Fibroblast of peridontal ligament (primary cell): ENCODE data around the gene WDR70.
A peak's percentile ranks its signal among the peaks of the same experiment; 100 is the strongest.
"Not testable (repeated sequence)": the region's sequence is repeated elsewhere in the genome, so short reads cannot be mapped to it uniquely, and the experiment has no call there.

Source experiments
- DNase-seq: peaks from one replicate; pipeline ENCODE4 v3.0.0-alpha.2; 2010; ENCODE audit errors: extremely low read depth

WDR70 gene

GRCh38 chr5:37640088-37640487 is 261.0 kb downstream of the WDR70 start:
- no peak for DNase-seq

GRCh38 chr5:37641933-37642332 is 262.8 kb downstream of the WDR70 start:
- no peak for DNase-seq

GRCh38 chr5:37645707-37646106 is 266.6 kb downstream of the WDR70 start:
- no peak for DNase-seq

- not testable (repeated sequence) for DNase-seq
These were observed 275.4 kb downstream of the WDR70 start for GRCh38 chr5:37654566-37654965.

- no peak for DNase-seq
These were observed 277.9 kb downstream of the WDR70 start for GRCh38 chr5:37657046-37657445.

- no peak for DNase-seq
These were observed 279.3 kb downstream of the WDR70 start for GRCh38 chr5:37658440-37658839.

GRCh38 chr5:37660319-37660718 is 281.2 kb downstream of the WDR70 start:
- no peak for DNase-seq

- DNase-seq = no peak
These were observed 282.3 kb downstream of the WDR70 start for GRCh38 chr5:37661227-37661920.

- no peak for DNase-seq
These were observed 282.8 kb downstream of the WDR70 start for GRCh38 chr5:37661951-37662350.

- DNase-seq = no peak
These were observed 283.2 kb downstream of the WDR70 start for GRCh38 chr5:37662362-37662761.

- DNase-seq = peak; percentile 86
These were observed 283.8 kb downstream of the WDR70 start for GRCh38 chr5:37662789-37663485.

- no peak for DNase-seq
These were observed 284.4 kb downstream of the WDR70 start for GRCh38 chr5:37663538-37663937.

- no peak for DNase-seq
These were observed 285.4 kb downstream of the WDR70 start for GRCh38 chr5:37664551-37664950.

- DNase-seq = peak; percentile 52
These were observed 286.2 kb downstream of the WDR70 start for GRCh38 chr5:37665272-37665671.

- no peak for DNase-seq
These were observed 286.8 kb downstream of the WDR70 start for GRCh38 chr5:37665889-37666288.

- DNase-seq = no peak
These were observed 288.3 kb downstream of the WDR70 start for GRCh38 chr5:37667430-37667829.

- peak; percentile 14 for DNase-seq
These were observed 288.7 kb downstream of the WDR70 start for GRCh38 chr5:37667846-37668245.

- DNase-seq = peak; percentile 96
These were observed 289.5 kb downstream of the WDR70 start for GRCh38 chr5:37668524-37669047.

- not testable (repeated sequence) for DNase-seq
These were observed 293.0 kb downstream of the WDR70 start for GRCh38 chr5:37672118-37672588.

GRCh38 chr5:37674361-37674760 is 295.2 kb downstream of the WDR70 start:
- not testable (repeated sequence) for DNase-seq

- DNase-seq = not testable (repeated sequence)
These were observed 300.2 kb downstream of the WDR70 start for GRCh38 chr5:37679326-37679725.

GRCh38 chr5:37679903-37680302 is 300.8 kb downstream of the WDR70 start:
- DNase-seq = not testable (repeated sequence)

- DNase-seq = no peak
These were observed 304.0 kb downstream of the WDR70 start for GRCh38 chr5:37683072-37683471.
